HG03039 (cell line): ENCODE results near the gene TAF1C.

Experiments
- ATAC-seq: cut with Tn5 transposase; IDR thresholded peaks from one replicate; pipeline ENCODE4 v1.9.1; 2021; ENCODE audit warnings: mild to moderate bottlenecking, moderate library complexity; ENCODE audit not compliant: unreplicated experiment

The TAF1C gene

GRCh38 chr16:84161801-84162200 is 25.1 kb downstream of the TAF1C start:
- no peak for ATAC-seq

- ATAC-seq = no peak
Observed at GRCh38 chr16:84161037-84161436, 25.8 kb downstream of the TAF1C start.

- ATAC-seq = no peak
Observed at GRCh38 chr16:84159800-84160199, 27.1 kb downstream of the TAF1C start.

GRCh38 chr16:84159007-84159406 is 27.9 kb downstream of the TAF1C start:
- no peak for ATAC-seq

- ATAC-seq = no peak
Observed at GRCh38 chr16:84156342-84156784, 30.5 kb downstream of the TAF1C start.

- no peak for ATAC-seq
Observed at GRCh38 chr16:84155771-84156170, 31.1 kb downstream of the TAF1C start.

GRCh38 chr16:84155226-84155625 is 31.6 kb downstream of the TAF1C start:
- ATAC-seq = no peak

GRCh38 chr16:84153660-84154214 is 33.1 kb downstream of the TAF1C start:
- no peak for ATAC-seq

GRCh38 chr16:84150926-84151325 is 35.9 kb downstream of the TAF1C start:
- no peak for ATAC-seq

GRCh38 chr16:84144859-84145639 is 41.8 kb downstream of the TAF1C start, which contains the start of the genes DNAAF1 and HSDL1:
DNAAF1 (plus strand) TSS chr16:84145308; CDS start chr16:84145441, 133 bp downstream.
HSDL1 (minus strand) TSS chr16:84145177; CDS start chr16:84131321, 13,856 bp downstream.
- peak; percentile 85 for ATAC-seq

GRCh38 chr16:84144209-84144858 is 42.5 kb downstream of the TAF1C start:
- ATAC-seq = no peak

- ATAC-seq = no peak
Observed at GRCh38 chr16:84143784-84144199, 43.1 kb downstream of the TAF1C start.

- ATAC-seq = no peak
Observed at GRCh38 chr16:84143081-84143480, 43.8 kb downstream of the TAF1C start.

GRCh38 chr16:84141143-84141670 is 45.6 kb downstream of the TAF1C start:
- no peak for ATAC-seq

- ATAC-seq = no peak
Observed at GRCh38 chr16:84139628-84140258, 47.1 kb downstream of the TAF1C start.

GRCh38 chr16:84138824-84139627 is 47.8 kb downstream of the TAF1C start:
- no peak for ATAC-seq

GRCh38 chr16:84138500-84138823 is 48.4 kb downstream of the TAF1C start:
- no peak for ATAC-seq

- ATAC-seq = no peak
Observed at GRCh38 chr16:84137769-84138357, 49.0 kb downstream of the TAF1C start.

- ATAC-seq = no peak
Observed at GRCh38 chr16:84137287-84137686, 49.6 kb downstream of the TAF1C start.
